ENCODE data around the gene RPTOR.
"Not testable (repeated sequence)": the region's sequence is repeated elsewhere in the genome, so short reads cannot be mapped to it uniquely, and the experiment has no call there.

The RPTOR gene

DNA sequence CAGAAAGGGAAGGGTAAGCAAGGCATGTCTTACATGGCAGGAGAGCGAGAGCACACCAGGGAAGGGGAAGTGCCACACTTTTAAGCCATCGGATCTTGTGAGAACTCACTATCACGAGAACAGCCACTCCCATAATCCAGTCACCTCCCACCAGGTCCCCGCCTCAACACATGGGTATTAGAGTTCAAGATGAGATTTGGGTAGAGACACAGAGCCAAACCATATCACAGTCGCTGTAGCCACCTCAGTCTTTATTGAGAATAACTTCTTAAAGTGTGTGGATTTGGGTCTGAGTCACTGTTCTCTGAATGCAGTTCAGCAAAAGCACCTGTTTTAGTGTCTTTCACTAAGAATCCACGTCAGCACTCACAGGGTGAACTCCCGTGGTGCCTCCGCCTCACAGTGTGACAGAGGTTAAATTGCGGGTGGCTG is 251.8 kb downstream of the RPTOR start:
- H3K4me1 ChIP-seq (ENCODE audit: insufficient read depth, low read length) = peaks cover 12% of the 10 kb centered on the region
- no peaks in the 10 kb centered on the region for H3K27me3 ChIP-seq (ENCODE audit: insufficient read depth, low read length, poor library complexity)
- no peak overlapping the region for H2AFZ ChIP-seq (ENCODE audit: low read depth, low read length)
- no peak overlapping the region for H3K4me3 ChIP-seq (ENCODE audit: low read depth in 1 of 2, low read length in 2 of 2)
- TF ChIP-seq CTCF (IDR thresholded peaks at IDR 0.05; ENCODE audit: borderline replicate concordance, extremely low read depth, low read length, poor library complexity, severe bottlenecking) = no peak
- TF ChIP-seq EZH2 (IDR thresholded peaks at IDR 0.05; ENCODE audit: borderline replicate concordance, low read depth, low read length, severe bottlenecking) = no peak
- no peak overlapping the region for H3K27ac ChIP-seq (ENCODE audit: low read length)
- H3K79me2 ChIP-seq (ENCODE audit: insufficient read depth, low read length) = peaks cover 13% of the 10 kb centered on the region; the same call in 1 of the 2 replicates
- H3K4me2 ChIP-seq (ENCODE audit: insufficient read depth, low read length) = no peak overlapping the region
- DNase-seq = no peak
- H3K36me3 ChIP-seq (ENCODE audit: insufficient read depth, low read length) = peaks cover 46% of the 10 kb centered on the region
- no peak overlapping the region for H3K9ac ChIP-seq (ENCODE audit: low read depth, low read length)
- H4K20me1 ChIP-seq (ENCODE audit: insufficient read depth, low read length) = no peaks in the 10 kb centered on the region
- H3K9me3 ChIP-seq (ENCODE audit: insufficient read depth, low read length, severe bottlenecking) = no peaks in the 10 kb centered on the region
- no peak for ATAC-seq (ENCODE audit: insufficient read depth, low read depth)

DNA sequence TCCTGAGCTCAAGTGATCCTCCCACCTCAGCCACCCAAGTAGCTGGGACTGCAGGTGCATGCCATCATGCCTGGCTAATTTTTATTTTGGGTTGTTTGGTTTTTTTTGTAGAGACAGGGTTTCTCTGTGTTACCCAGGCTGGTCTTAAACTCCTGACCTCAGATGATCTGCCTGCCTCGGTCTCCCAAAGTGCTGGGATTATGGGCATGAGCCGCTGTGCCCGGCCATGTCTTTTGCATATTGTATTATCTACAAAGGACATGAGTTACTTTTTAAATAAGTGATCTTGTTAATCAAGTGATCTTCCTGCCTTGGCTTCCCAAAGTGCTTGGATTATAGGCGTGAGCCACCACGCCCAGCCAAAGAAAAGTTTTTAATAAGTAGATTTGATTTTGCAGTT is 252.6 kb downstream of the RPTOR start:
- not testable (repeated sequence) for H3K9me3 ChIP-seq (ENCODE audit: insufficient read depth, low read length, severe bottlenecking); DNase-seq; H3K27ac ChIP-seq (ENCODE audit: low read length); H4K20me1 ChIP-seq (ENCODE audit: insufficient read depth, low read length); ATAC-seq (ENCODE audit: insufficient read depth, low read depth); H3K4me2 ChIP-seq (ENCODE audit: insufficient read depth, low read length); H3K9ac ChIP-seq (ENCODE audit: low read depth, low read length); H3K4me1 ChIP-seq (ENCODE audit: insufficient read depth, low read length); H2AFZ ChIP-seq (ENCODE audit: low read depth, low read length); H3K4me3 ChIP-seq (ENCODE audit: low read depth in 1 of 2, low read length in 2 of 2); H3K79me2 ChIP-seq (ENCODE audit: insufficient read depth, low read length); H3K27me3 ChIP-seq (ENCODE audit: insufficient read depth, low read length, poor library complexity)
- H3K36me3 ChIP-seq (ENCODE audit: insufficient read depth, low read length) = peaks cover 41% of the 10 kb centered on the region

GRCh38 chr17:80797741-80798594 is 253.3 kb downstream of the RPTOR start:
- Histone ChIP-seq H3K36me3 (ENCODE audit: insufficient read depth, low read length) (peaks cover 40% of the 10 kb centered on the region), H3K9me3 (ENCODE audit: insufficient read depth, low read length, severe bottlenecking) (no peaks in the 10 kb centered on the region), H3K9ac (ENCODE audit: low read depth, low read length) (no peak overlapping the region), H3K4me2 (ENCODE audit: insufficient read depth, low read length) (no peak overlapping the region), H3K4me1 (ENCODE audit: insufficient read depth, low read length) (no peaks in the 10 kb centered on the region), H3K4me3 (ENCODE audit: low read depth in 1 of 2, low read length in 2 of 2) (no peak overlapping the region), H3K27me3 (ENCODE audit: insufficient read depth, low read length, poor library complexity) (no peaks in the 10 kb centered on the region), H2AFZ (ENCODE audit: low read depth, low read length) (no peak overlapping the region), H3K79me2 (ENCODE audit: insufficient read depth, low read length) (peaks cover 5% of the 10 kb centered on the region; the same call in 1 of the 2 replicates), H3K27ac (ENCODE audit: low read length) (peak overlapping the region; percentile 41; the same call in 1 of the 2 replicates), H4K20me1 (ENCODE audit: insufficient read depth, low read length) (no peaks in the 10 kb centered on the region)
- no peak for ATAC-seq (ENCODE audit: insufficient read depth, low read depth)
- DNase-seq = no peak
- no peak for TF ChIP-seq CTCF (IDR thresholded peaks at IDR 0.05; ENCODE audit: borderline replicate concordance, extremely low read depth, low read length, poor library complexity, severe bottlenecking)
- TF ChIP-seq EZH2 (IDR thresholded peaks at IDR 0.05; ENCODE audit: borderline replicate concordance, low read depth, low read length, severe bottlenecking) = no peak
